ENCODE results near the gene CRYGC. TPM values are rescaled to one million over a fixed set of nuclear protein-coding genes. Genes with fewer than 3 reads are reported as not detected.
"Not testable (repeated sequence)": the region's sequence is repeated elsewhere in the genome, so short reads cannot be mapped to it uniquely, and the experiment has no call there.

Gene CRYGC
- total and polyA plus RNA-seq, 7 donors: not detected

DNA sequence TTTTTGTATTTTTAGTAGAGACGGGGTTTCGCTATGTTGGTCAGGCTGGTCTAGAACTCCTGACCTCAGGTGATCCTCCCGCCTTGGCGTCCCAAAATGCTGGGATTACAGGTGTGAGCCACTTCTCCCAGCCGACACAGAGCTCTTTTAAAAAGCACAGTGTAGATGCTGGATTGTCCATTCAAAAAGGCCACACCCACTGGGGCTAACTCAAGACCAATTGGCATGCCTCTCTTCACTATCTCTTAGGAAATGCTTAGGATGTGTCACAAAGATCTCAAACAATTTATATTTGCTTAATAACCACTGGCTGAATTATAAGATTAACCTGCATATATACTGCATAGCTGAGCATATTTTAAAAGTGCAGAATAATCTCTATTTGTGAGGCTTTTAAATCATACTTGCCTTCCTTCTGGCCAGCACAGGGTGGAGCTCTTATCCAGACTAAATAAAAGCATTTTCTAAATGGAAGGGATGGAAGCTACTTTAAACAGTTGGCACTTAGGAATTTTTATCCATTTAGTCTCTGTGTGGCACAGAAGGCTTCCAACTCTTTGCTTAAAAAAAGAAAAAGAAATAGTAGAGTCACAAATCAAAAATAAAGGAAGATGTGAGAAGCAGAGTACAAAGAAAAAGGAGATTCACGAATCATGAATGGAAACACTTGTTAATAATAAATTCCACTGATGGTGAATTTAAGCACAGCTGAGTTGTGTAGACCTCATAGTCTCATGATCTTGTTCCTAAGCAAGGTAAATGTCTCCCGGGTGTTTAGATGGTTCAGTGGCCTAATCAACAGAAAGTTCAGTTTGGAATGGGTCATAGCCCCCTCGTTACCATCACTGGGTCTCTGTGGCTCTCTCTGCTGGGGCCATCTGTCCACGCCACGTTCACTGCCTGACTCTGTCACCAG is 27.7 kb downstream of the CRYGC start:
- no peak for TF ChIP-seq POLR2AphosphoS5 (IDR thresholded peaks at IDR 0.05)
- no peak for TF ChIP-seq POLR2A (IDR thresholded peaks at IDR 0.05)
- TF ChIP-seq EP300 (IDR thresholded peaks at IDR 0.05): no peak
- TF ChIP-seq, protein P1, sequence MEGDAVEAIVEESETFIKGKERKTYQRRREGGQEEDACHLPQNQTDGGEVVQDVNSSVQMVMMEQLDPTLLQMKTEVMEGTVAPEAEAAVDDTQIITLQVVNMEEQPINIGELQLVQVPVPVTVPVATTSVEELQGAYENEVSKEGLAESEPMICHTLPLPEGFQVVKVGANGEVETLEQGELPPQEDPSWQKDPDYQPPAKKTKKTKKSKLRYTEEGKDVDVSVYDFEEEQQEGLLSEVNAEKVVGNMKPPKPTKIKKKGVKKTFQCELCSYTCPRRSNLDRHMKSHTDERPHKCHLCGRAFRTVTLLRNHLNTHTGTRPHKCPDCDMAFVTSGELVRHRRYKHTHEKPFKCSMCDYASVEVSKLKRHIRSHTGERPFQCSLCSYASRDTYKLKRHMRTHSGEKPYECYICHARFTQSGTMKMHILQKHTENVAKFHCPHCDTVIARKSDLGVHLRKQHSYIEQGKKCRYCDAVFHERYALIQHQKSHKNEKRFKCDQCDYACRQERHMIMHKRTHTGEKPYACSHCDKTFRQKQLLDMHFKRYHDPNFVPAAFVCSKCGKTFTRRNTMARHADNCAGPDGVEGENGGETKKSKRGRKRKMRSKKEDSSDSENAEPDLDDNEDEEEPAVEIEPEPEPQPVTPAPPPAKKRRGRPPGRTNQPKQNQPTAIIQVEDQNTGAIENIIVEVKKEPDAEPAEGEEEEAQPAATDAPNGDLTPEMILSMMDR (IDR thresholded peaks at IDR 0.05): no peak
- Histone ChIP-seq H3K9me3 (no peaks in the 10 kb centered on the region), H3K27me3 (no peaks in the 10 kb centered on the region), H3K4me3 (no peak overlapping the region), H3K27ac (no peak overlapping the region), H3K36me3 (no peaks in the 10 kb centered on the region), H3K4me1 (no peaks in the 10 kb centered on the region)
- DNase-seq: no peak
- WGBS, 2 donors: 37 to 55% methylated on average over 10 of the region's 10 CpGs
- intact Hi-C loops (cut with DNase I): no loop called here

- WGBS, 2 donors: 60 to 73% methylated on average over 13 of the region's 13 CpGs
- no peak for DNase-seq
- no peaks in the 10 kb centered on the region for H3K27me3 ChIP-seq
- intact Hi-C loops (cut with DNase I): no loop called here
- H3K36me3 ChIP-seq: no peaks in the 10 kb centered on the region
- no peaks in the 10 kb centered on the region for H3K4me1 ChIP-seq
- no peaks in the 10 kb centered on the region for H3K9me3 ChIP-seq
- no peak overlapping the region for H3K4me3 ChIP-seq
- no peak for TF ChIP-seq POLR2AphosphoS5 (IDR thresholded peaks at IDR 0.05)
- TF ChIP-seq POLR2A (IDR thresholded peaks at IDR 0.05): no peak
- TF ChIP-seq, protein P1 (IDR thresholded peaks at IDR 0.05): no peak
- no peak for TF ChIP-seq EP300 (IDR thresholded peaks at IDR 0.05)
- no peak overlapping the region for H3K27ac ChIP-seq
Measured at GRCh38 chr2:208099682-208100470, 29.8 kb downstream of the CRYGC start.

GRCh38 chr2:208098701-208099100 is 30.9 kb downstream of the CRYGC start:
- H3K9me3 ChIP-seq; intact Hi-C loops (cut with DNase I); DNase-seq: not testable (repeated sequence)

GRCh38 chr2:208098267-208098666 is 31.4 kb downstream of the CRYGC start:
- no peak for DNase-seq
- Histone ChIP-seq H3K27me3 (no peaks in the 10 kb centered on the region), H3K4me3 (no peak overlapping the region), H3K9me3 (no peaks in the 10 kb centered on the region), H3K36me3 (no peaks in the 10 kb centered on the region), H3K4me1 (no peaks in the 10 kb centered on the region), H3K27ac (no peak overlapping the region)
- 80 to 84% methylated on average over 2 of the region's 2 CpGs for WGBS, 2 donors
- intact Hi-C loops (cut with DNase I): no loop called here
- TF ChIP-seq, protein P1 (IDR thresholded peaks at IDR 0.05): no peak
- TF ChIP-seq POLR2AphosphoS5 (IDR thresholded peaks at IDR 0.05): no peak

More at GRCh38 chr2:208098701-208099100, 30.9 kb downstream of the CRYGC start:
- H3K27ac ChIP-seq, H3K4me1 ChIP-seq, H3K27me3 ChIP-seq, H3K36me3 ChIP-seq, H3K4me3 ChIP-seq: not testable (repeated sequence)
- WGBS, 2 donors: 100% methylated on average over 1 of the region's 1 CpG

DNA sequence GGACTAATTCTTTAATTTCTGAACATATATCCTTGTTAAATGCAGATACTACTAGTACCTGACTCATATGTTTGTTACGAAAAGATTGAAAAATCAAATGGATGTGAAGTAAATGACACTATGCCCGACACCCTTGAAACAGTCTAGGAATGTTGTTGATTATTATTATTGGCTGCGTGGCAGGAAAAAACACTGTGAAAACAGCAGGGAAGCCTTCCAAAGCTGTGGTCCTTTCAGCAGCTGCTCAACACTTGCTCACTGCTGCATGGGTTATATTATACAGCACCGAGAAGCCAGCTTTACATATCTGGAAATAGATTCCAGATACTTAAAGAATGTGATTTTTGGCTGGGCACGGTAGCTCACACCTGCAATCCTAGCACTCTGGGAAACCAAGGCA is 31.8 kb downstream of the CRYGC start:
- Histone ChIP-seq H3K4me3 (no peak overlapping the region), H3K27ac (no peak overlapping the region), H3K9me3 (no peaks in the 10 kb centered on the region), H3K4me1 (no peaks in the 10 kb centered on the region), H3K27me3 (no peaks in the 10 kb centered on the region), H3K36me3 (no peaks in the 10 kb centered on the region)
- DNase-seq: no peak
- 84 to 88% methylated on average over 5 of the region's 5 CpGs for WGBS, 2 donors
- TF ChIP-seq, protein P1 (IDR thresholded peaks at IDR 0.05): no peak
- TF ChIP-seq POLR2A (IDR thresholded peaks at IDR 0.05) (no peak), POLR2AphosphoS5 (IDR thresholded peaks at IDR 0.05) (no peak), EP300 (IDR thresholded peaks at IDR 0.05) (no peak)
- intact Hi-C loops (cut with DNase I): no loop called here

Measured in sigmoid colon (tissue), 7 donors.